ENCODE measurements around the gene ARVCF.

Gene ARVCF

DNA sequence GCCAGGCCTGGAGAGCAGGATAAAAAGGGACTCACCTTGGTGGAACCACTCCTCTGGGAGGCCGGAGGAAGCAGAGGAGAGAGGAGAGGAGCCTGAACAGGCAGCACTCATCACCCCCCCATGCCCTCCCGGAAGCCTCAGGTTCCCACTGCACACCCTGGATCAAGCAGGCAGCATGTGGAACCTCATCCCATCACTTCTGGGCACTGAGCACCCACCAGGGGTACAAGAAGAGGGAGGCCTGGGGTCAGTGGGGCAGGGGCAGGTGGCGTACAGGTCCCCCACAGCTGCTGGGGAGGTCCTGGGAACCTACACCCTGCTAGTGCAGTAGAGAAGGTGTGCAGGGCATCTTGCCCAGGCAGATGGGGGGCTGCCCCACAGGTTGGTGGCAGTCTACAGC is 40.0 kb downstream of the ARVCF start:
- in situ Hi-C loops (cut with MboI; ENCODE audit: low sequenced_read_pairs), result no loop called here

DNA sequence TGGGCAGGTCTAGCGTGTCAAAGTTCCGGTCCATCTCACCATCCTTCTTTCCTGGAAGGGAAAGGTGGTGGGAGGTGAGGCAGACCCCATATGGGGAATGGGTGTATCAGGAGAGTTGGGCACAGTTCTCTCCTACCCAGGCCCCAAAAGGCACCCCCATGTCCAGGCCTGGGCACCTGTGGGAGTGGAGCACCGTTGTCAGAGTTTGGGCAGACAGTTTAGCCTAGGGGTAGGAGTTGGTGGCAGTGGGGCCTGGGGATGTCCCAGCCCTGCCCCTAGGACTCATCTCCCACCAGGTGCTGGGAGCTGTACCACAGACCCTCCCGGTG is 41.0 kb downstream of the ARVCF start:
- in situ Hi-C loops (cut with MboI; ENCODE audit: low sequenced_read_pairs), result no loop called here

- in situ Hi-C loops (cut with MboI; ENCODE audit: low sequenced_read_pairs), result no loop called here
Observed at GRCh38 chr22:19974935-19975706, 41.5 kb downstream of the ARVCF start.

DNA sequence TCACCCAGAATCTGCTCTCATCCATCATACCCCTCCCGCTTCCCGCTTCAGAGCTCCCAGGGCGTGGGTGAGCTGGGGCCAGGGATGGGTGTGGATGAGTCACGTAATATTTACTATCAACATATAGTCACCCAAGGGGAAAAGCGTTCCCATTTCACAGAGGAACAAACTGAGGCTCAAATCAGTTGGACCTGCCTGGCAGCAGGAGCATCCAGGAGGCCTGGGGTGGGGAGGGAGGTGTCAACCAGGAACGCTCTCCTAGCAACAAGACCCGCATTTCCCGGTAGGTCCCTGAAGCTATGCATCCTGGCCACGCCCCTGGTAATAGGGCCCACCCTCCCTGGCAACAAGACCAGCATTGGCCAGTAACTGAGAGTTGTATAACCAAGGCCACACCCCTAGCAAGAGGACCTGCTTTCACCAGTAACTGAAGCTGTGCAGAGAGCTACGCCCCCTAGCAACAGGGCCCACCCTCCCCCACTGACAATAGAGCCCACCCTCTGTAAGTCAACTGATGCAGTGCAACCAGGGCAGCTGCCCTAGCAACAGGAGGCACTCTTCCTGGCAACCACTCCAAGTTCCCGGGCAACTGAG is 42.3 kb downstream of the ARVCF start:
- in situ Hi-C loops (cut with MboI; ENCODE audit: low sequenced_read_pairs), result no loop called here

DNA sequence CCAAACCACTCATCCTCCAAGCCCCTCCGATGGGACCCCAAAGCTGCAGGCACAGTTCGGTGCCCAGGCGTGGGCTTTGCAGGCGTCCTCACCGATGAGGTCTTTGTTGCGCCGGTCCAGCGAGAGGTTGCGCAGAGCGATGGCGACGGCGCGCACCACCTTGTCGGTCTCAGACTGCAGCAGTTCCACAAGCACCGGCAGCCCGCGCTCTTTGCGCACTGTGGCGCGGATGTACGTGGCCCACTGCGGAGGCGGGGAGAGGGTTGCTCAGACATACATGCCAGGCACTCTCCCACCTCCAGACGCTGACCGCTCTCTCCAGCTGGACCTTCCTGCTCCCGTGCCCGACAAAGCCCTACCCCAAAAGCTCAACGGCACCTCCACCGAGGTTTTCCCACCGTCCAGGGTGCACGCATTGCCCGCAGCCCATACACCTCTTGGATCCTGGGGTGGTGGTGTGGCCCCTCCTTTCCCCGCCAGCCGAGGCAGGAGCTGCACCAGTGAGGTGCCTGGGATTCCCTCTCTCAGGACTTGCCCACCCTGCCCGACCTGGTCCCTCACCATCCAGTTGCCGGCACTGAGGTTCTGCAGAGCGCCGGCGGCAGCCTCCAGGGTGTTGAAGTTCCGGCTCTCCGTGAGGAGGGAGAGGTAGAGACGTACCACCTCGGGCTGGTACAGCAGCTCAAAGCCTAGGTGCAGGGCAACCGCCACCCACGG is 42.9 kb downstream of the ARVCF start:
- in situ Hi-C loops (cut with MboI; ENCODE audit: low sequenced_read_pairs), result no loop called here

DNA sequence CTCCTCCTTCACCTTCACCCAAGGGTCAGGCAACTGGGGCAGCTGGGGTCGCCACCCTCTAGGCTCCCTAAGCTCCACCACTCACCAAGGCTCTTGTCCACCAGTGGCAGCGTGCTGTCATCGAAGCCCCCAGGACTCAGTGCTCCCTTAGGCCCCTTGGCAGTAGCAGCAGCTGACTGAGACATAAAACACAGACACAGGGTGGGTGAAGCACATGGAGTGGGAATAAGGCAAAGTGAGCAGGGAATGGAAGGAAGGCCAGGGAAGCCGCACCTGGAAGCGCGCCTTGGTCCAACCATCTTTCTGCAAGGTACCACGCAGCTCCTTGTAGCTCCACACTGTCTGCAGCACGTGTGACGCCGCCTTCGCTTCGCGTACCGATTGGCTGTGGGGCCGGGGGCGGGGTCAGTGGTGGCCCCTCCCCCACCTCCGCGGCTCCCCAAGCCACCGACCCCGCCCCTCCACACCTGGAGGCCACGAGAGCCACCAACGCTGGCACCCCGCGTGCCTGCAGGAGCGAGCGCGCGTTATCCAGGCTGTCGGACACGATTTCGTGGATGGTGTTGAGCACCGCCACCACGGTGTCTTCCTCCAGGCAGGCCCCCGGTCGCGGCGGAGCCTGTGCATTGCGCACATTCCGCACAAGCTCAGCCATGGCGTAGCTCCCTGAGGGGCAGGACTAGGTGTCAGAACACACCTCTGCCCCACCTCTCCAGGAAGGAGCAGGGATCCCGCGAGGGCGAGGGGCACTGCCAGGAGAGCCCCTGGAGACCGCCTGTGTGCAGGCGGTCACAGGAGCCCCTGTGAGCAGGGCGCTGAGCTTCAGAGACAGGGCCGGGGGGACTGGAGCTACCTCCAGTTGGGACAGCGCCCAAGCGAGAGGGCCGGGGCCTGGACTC is 43.7 kb downstream of the ARVCF start:
- in situ Hi-C loops (cut with MboI; ENCODE audit: low sequenced_read_pairs), result no loop called here

- in situ Hi-C loops (cut with MboI; ENCODE audit: low sequenced_read_pairs), result no loop called here
Observed at GRCh38 chr22:19972251-19972650, 44.4 kb downstream of the ARVCF start.

DNA sequence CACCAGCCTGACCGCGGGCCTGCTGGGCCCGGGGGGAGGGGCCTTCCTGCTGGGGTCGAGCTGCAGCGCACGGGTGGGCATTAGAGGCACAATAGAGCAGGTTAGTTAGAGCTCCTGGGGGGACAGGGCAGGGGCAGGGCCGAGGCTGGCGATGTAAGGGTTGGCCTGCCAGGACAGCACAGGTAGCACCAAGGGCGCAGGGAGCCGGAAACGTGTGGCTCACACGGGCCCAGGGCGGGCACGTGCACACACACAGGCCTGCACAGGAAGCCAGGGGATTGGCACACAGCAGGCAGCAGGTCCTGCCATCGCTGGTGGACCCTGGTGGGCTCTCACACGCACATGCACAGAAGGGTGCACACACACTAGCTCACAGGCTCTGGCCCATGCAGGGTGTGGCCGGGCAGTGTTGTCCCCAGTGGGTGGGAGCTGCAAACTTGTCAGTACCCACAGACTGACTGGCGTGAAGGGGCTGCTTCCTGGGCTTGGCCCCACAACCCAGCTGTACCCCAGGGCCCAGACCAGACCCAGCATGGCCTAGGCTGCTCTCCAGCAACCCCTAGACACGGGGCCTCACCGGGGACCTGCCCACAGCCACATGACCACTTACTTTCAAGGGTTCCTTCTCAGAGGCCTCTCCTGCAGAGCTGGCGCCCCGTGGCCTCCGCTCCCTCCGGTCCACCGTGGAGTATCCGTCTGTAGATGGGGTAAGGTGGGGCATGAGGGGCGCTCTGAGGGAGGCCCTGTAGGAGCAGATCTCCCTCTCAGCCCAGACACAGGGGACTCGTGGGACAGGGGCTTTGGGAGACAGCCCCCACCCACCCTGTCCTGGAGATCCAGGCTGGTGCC is 45.1 kb downstream of the ARVCF start:
- in situ Hi-C loops (cut with MboI; ENCODE audit: low sequenced_read_pairs), result no loop called here

DNA sequence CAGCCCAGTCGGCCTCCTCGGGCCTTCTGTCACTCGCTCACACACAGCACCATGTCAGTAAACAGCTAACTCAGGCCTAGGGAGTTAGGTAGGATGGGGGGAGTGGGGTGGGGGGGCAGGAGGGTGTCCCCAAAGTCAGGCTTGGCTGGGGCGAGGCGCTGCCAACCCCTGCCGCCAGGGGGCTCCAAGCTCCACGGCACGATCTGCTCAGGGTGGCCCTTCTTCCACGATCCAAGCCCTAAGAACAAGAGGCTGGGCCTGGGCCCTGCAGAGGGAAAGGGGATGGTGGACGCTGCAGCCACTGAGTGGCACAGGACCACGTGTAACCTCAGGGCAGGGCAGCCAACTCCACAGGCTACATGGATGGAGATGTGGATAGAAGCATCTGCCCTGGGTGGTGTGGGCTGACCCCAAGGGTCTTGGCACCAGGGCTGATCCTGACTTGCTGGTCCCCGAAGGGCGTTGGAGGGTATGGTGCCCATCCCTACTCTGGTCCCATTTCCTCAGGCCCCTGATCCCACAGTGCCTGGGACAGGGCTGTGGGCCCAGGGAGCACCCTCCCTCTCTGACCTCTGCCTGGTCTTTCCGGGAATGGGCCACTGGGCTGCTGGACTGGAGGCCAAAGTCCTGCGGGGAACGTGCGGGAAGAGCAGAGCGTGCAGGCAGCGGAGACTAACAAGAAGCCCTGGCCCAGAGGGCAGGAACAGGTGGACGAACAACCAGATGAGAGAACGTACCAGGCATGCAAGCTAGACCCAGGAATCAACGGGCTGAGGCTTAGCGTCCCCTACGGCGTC is 45.9 kb downstream of the ARVCF start:
- in situ Hi-C loops (cut with MboI; ENCODE audit: low sequenced_read_pairs), result no loop called here

- in situ Hi-C loops (cut with MboI; ENCODE audit: low sequenced_read_pairs), result no loop called here
Observed at GRCh38 chr22:19970031-19970478, 46.6 kb downstream of the ARVCF start.

DNA sequence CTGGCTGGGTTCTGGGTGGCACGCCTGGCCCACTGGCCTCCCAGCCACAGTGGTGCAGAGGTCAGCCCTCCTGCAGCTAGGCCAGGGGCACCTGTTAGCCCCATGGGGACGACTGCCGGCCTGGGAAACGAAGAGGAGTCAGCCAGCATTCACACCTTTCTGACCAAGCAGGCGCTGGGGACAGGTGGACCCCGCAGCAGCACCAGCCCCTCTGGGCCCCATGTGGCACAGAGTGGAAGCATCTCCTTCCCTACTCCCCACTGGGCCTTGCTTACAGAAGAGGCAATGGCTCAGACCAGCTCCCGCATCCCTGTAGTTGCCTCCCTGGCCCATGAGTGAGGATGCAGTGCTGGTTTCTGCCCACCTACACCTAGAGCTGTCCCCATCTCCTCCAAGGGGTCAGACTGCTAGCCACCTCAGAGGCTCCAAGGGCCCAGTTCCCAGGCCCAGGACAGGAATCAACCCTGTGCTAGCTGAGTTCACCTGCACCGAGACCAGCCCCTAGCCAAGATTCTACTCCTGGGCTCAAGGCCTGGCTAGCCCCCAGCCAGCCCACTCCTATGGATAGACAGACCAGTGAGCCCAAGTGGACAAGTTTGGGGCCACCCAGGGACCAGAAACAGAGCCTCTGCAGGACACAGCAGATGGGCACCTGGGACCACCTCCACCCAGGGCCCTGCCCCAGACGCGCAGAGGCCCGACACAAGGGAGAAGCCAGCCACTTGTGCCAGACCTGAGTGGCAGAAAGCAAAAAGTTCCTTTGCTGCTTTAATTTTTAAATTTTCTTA is 47.3 kb downstream of the ARVCF start:
- in situ Hi-C loops (cut with MboI; ENCODE audit: low sequenced_read_pairs), result no loop called here

DNA sequence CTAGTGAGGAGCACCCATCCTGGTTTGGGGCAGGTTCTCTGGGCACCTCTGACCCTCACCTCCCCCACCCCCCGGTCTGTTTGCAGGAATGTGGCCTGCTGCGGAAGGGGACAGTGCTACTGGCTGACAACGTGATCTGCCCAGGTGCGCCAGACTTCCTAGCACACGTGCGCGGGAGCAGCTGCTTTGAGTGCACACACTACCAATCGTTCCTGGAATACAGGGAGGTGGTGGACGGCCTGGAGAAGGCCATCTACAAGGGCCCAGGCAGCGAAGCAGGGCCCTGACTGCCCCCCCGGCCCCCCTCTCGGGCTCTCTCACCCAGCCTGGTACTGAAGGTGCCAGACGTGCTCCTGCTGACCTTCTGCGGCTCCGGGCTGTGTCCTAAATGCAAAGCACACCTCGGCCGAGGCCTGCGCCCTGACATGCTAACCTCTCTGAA is 48.2 kb downstream of the ARVCF start:
- in situ Hi-C loops (cut with MboI; ENCODE audit: low sequenced_read_pairs), result no loop called here

- in situ Hi-C loops (cut with MboI; ENCODE audit: low sequenced_read_pairs), result no loop called here
Observed at GRCh38 chr22:19967850-19968449, 48.7 kb downstream of the ARVCF start.

DNA sequence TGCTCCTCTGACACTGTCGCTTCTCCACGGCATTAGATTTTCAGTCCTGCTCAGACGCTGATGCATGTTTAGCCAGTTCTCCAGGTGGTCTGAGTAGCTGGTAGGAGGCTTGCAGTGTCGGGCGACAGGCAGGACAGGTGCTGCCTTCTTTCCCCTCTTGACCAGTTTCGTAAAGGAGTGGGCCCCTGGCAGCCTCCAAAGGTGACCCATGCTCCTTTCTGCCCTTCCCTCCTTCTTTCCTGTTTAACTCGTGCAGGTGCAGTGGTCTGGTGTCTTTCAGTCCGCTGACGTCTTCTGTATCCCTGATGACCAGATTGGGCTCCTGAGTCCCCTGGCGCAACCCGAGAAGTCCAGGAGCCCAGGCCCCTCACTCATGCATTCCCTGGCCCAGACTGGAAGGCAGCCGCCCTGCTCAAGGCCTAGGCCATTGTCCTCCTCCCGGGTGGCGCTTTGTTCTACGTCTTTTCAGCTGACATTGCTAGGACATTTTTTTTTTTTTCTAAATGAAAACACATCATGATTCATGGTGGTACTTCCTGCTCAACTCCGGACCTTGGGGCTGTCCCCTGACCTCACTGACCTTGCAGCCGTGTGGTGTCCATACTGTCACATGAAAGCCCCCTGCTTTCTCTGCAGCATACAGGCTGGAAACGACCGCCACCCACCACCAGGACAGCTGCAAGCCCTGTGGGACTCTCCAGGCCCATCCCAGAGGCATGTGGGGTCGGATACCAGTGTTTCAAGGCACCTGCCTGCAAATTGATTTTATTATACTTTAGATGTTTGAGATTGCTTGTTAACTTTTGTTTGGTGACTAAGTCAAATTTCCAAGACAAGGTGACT is 49.5 kb downstream of the ARVCF start:
- in situ Hi-C loops (cut with MboI; ENCODE audit: low sequenced_read_pairs), result no loop called here

DNA sequence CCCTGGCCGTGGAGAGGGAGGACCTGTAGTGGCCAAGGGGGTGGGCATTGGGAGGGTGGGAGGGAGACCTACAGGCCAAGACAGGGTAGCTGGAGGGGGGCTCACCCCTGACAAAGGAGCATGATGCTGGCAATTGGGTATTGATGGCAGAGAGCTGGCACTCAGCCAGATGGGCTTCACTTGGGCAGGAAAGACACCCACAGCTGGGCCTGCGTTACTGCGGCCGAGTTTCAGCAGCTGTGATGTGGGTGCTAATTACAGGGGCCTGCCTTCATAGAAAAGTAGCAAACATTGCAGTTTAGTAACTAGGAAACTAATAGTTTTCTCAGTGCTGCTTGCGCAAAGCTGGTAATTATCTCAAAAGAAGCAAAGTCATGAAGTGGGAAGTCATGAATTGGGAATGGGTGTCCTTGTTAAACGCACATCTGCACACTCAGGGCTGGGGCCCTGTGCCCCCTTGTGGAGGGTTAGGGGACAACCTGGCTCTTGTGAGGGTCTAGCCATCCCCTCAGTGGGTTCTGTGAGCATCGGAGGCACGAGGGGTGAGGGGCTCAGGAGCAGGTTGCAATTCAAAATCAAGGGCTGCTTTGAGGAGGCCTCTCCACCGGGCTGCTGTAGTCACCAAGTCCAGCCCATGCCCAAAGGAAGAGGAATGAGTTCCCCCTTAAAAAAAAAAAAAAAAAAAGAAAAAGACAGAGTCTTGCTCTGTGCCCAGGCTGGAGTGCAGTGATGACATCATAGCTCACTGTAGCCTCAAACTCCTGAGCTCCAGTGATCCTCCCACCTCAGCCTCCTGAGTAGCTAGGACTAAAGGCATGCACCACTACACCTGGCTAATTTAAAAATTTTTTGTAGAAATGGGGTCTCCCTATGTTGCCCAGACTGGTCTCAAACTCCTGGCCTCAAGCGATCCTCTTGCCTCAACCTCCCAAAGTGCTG is 50.6 kb downstream of the ARVCF start:
- in situ Hi-C loops (cut with MboI; ENCODE audit: low sequenced_read_pairs), result no loop called here

- in situ Hi-C loops (cut with MboI; ENCODE audit: low sequenced_read_pairs), result no loop called here
Observed at GRCh38 chr22:19964701-19965386, 51.8 kb downstream of the ARVCF start.

All from hTERT RPE-1 (cell line).